Measurements from ENCODE around the gene TSPAN4. TPM values are rescaled to one million over a fixed set of nuclear protein-coding genes. Genes with fewer than 3 reads are reported as not detected.

TSPAN4 gene
- total and polyA plus RNA-seq, 2 of the 13 experiments (the other 11 are each of a cell fraction or from before 2014, with no cell fraction given) = 31.7 to 68.3 TPM

GRCh38 chr11:830295-831117 lies 12.1 kb upstream of the TSPAN4 start (continued):
- TF ChIP-seq, protein P1, sequence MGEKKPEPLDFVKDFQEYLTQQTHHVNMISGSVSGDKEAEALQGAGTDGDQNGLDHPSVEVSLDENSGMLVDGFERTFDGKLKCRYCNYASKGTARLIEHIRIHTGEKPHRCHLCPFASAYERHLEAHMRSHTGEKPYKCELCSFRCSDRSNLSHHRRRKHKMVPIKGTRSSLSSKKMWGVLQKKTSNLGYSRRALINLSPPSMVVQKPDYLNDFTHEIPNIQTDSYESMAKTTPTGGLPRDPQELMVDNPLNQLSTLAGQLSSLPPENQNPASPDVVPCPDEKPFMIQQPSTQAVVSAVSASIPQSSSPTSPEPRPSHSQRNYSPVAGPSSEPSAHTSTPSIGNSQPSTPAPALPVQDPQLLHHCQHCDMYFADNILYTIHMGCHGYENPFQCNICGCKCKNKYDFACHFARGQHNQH (CRISPR knock-in tag; IDR thresholded peaks at IDR 0.05) = 0 out of 2 replicates have a peak, but pooled peaks have one; percentile 15
- TF ChIP-seq DMAP1 (CRISPR knock-in tag; IDR thresholded peaks at IDR 0.05) (peak; percentile 48; the same call in 1 of the 2 replicates), ZNF460 (CRISPR knock-in tag; IDR thresholded peaks at IDR 0.05; ENCODE audit: borderline replicate concordance) (0 out of 2 replicates have a peak, but pooled peaks have one; percentile 33), FOXM1 (CRISPR knock-in tag; IDR thresholded peaks at IDR 0.05) (no peak), SPEN (CRISPR knock-in tag; IDR thresholded peaks at IDR 0.05; ENCODE audit: low read depth) (peak; percentile 44; the same call in 1 of the 2 replicates), MEF2D (CRISPR knock-in tag; IDR thresholded peaks at IDR 0.05) (0 out of 2 replicates have a peak, but pooled peaks have one; percentile 28), PITX1 (CRISPR knock-in tag; IDR thresholded peaks at IDR 0.05) (peak; percentile 56; the same call in 1 of the 2 replicates), TFDP2 (CRISPR knock-in tag; IDR thresholded peaks at IDR 0.05) (peak; percentile 46; the same call in 1 of the 2 replicates), THRA (CRISPR knock-in tag; IDR thresholded peaks at IDR 0.05; ENCODE audit: borderline replicate concordance) (no peak), ZNF33B (CRISPR knock-in tag; IDR thresholded peaks at IDR 0.05) (no peak), ZKSCAN1 (IDR thresholded peaks at IDR 0.05; ENCODE audit: low read length) (no peak), ZNF761 (CRISPR knock-in tag; conservative IDR thresholded peaks at IDR 0.05) (no peak), XBP1 (CRISPR knock-in tag; IDR thresholded peaks at IDR 0.05) (no peak), HDAC2 (CRISPR knock-in tag; IDR thresholded peaks at IDR 0.05) (no peak), ZNF670 (CRISPR knock-in tag; IDR thresholded peaks at IDR 0.05; ENCODE audit: borderline replicate concordance) (peak; percentile 38; the same call in 1 of the 2 replicates), ZNF777 (CRISPR knock-in tag; IDR thresholded peaks at IDR 0.05) (peak; percentile 88), KMT2B (CRISPR knock-in tag; IDR thresholded peaks at IDR 0.05) (no peak), FOXC1 (CRISPR knock-in tag; IDR thresholded peaks at IDR 0.05; ENCODE audit: borderline replicate concordance) (0 out of 2 replicates have a peak, but pooled peaks have one; percentile 22), AGO2 (optimal IDR thresholded peaks at IDR 0.05; ENCODE audit: low read depth, low read length) (peak; percentile 78), ZNF546 (CRISPR knock-in tag; conservative IDR thresholded peaks at IDR 0.05) (peak; percentile 77; the same call in 1 of the 2 replicates), ZNF124 (CRISPR knock-in tag; IDR thresholded peaks at IDR 0.05) (no peak), KLF13 (CRISPR knock-in tag; IDR thresholded peaks at IDR 0.05) (peak; percentile 59; the same call in 1 of the 2 replicates)
- TF ChIP-seq, protein P2, sequence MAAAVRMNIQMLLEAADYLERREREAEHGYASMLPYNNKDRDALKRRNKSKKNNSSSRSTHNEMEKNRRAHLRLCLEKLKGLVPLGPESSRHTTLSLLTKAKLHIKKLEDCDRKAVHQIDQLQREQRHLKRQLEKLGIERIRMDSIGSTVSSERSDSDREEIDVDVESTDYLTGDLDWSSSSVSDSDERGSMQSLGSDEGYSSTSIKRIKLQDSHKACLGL (CRISPR knock-in tag; IDR thresholded peaks at IDR 0.05) = peak; percentile 76
- TF ChIP-seq, protein P3, sequence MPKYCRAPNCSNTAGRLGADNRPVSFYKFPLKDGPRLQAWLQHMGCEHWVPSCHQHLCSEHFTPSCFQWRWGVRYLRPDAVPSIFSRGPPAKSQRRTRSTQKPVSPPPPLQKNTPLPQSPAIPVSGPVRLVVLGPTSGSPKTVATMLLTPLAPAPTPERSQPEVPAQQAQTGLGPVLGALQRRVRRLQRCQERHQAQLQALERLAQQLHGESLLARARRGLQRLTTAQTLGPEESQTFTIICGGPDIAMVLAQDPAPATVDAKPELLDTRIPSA (CRISPR knock-in tag; IDR thresholded peaks at IDR 0.05; ENCODE audit: borderline replicate concordance) = no peak
- TF ChIP-seq, protein P4, sequence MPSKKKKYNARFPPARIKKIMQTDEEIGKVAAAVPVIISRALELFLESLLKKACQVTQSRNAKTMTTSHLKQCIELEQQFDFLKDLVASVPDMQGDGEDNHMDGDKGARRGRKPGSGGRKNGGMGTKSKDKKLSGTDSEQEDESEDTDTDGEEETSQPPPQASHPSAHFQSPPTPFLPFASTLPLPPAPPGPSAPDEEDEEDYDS (CRISPR knock-in tag; IDR thresholded peaks at IDR 0.05) = peak; percentile 85
